ENCODE data around the gene MUC12. TPM values are rescaled to one million over a fixed set of nuclear protein-coding genes. Genes with fewer than 3 reads are reported as not detected.
"Not testable (repeated sequence)": the region's sequence is repeated elsewhere in the genome, so short reads cannot be mapped to it uniquely, and the experiment has no call there.

MUC12 gene
- total and polyA plus RNA-seq, 4 donors: 1.4 to 5.5 (median 2.8) TPM

DNA sequence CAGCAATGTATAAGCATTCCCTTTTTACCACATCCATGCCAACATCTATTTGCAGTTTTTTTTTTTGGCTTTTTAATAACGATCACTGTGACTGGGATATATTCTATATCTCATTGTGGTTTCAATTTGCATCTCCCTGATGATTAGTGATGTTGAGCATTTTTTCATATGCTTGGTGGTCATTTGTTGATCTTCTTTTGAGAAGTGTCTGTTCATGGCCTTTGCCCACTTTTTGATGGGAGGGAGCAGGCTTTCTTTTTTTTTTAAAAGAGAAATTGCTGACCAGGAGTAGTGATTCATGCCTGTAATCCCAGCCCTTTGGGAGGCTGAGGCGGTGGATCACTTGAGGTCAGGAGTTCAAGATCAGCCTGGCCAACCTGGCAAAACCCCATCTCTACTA lies 54.5 kb downstream of the MUC12 start:
- Histone ChIP-seq H3K4me3 (no peak overlapping the region), H3K4me1 (ENCODE audit: control insufficient read depth in 5 of 5, insufficient read depth in 5 of 5, low read length in 5 of 5) (no peaks in the 10 kb centered on the region), H3K9ac (ENCODE audit: insufficient read depth in 1 of 2, low read length in 2 of 2) (no peak overlapping the region), H3K27me3 (ENCODE audit: control insufficient read depth in 3 of 3, insufficient read depth in 3 of 3, low read length in 2 of 3) (no peaks in the 10 kb centered on the region), H3K36me3 (ENCODE audit: control insufficient read depth in 4 of 4, insufficient read depth in 4 of 4, low read length in 4 of 4) (no peaks in the 10 kb centered on the region), H3K9me3 (ENCODE audit: control insufficient read depth in 4 of 4, insufficient read depth in 3 of 4, low read length in 3 of 4) (no peaks in the 10 kb centered on the region), H3K27ac (ENCODE audit: low read depth in 1 of 2, low read length in 1 of 2) (no peak overlapping the region)
- ATAC-seq (ENCODE audit: insufficient read depth, low FRiP score) (no peak), DNase-seq (no peak)
- no peak for TF ChIP-seq CTCF (IDR thresholded peaks at IDR 0.05; ENCODE audit: control extremely low read depth, extremely low read depth)
- WGBS, 2 donors: 83 to 92% methylated on average over 2 of the region's 2 CpGs

- TF ChIP-seq CTCF (IDR thresholded peaks at IDR 0.05; ENCODE audit: control extremely low read depth, extremely low read depth): no peak
- 18 to 19% methylated on average over 7 of the region's 7 CpGs for WGBS, 2 donors
- H3K4me3 ChIP-seq: no peak overlapping the region
- H3K9ac ChIP-seq (ENCODE audit: insufficient read depth in 1 of 2, low read length in 2 of 2): no peak overlapping the region
- no peaks in the 10 kb centered on the region for H3K9me3 ChIP-seq (ENCODE audit: control insufficient read depth in 4 of 4, insufficient read depth in 3 of 4, low read length in 3 of 4)
- H3K27ac ChIP-seq (ENCODE audit: low read depth in 1 of 2, low read length in 1 of 2): no peak overlapping the region
- H3K36me3 ChIP-seq (ENCODE audit: control insufficient read depth in 4 of 4, insufficient read depth in 4 of 4, low read length in 4 of 4): no peaks in the 10 kb centered on the region
- ATAC-seq (ENCODE audit: insufficient read depth, low FRiP score): no peak
- H3K4me1 ChIP-seq (ENCODE audit: control insufficient read depth in 5 of 5, insufficient read depth in 5 of 5, low read length in 5 of 5): no peaks in the 10 kb centered on the region
- no peaks in the 10 kb centered on the region for H3K27me3 ChIP-seq (ENCODE audit: control insufficient read depth in 3 of 3, insufficient read depth in 3 of 3, low read length in 2 of 3)
- no peak for DNase-seq
Observed at GRCh38 chr7:101031082-101031481, 61.7 kb downstream of the MUC12 start.

GRCh38 chr7:101035941-101036340 lies 66.6 kb downstream of the MUC12 start:
- peaks cover 0 to 5% (median 0%) of the 10 kb centered on the region in 4 donors for H3K9me3 ChIP-seq (ENCODE audit: control insufficient read depth in 4 of 4, insufficient read depth in 3 of 4, low read length in 3 of 4)
- H3K27me3 ChIP-seq (ENCODE audit: control insufficient read depth in 3 of 3, insufficient read depth in 3 of 3, low read length in 2 of 3): no peaks in the 10 kb centered on the region
- TF ChIP-seq CTCF (IDR thresholded peaks at IDR 0.05; ENCODE audit: control extremely low read depth, extremely low read depth): no peak
- no peaks in the 10 kb centered on the region for H3K4me1 ChIP-seq (ENCODE audit: control insufficient read depth in 5 of 5, insufficient read depth in 5 of 5, low read length in 5 of 5)
- no peak overlapping the region for H3K4me3 ChIP-seq
- DNase-seq (no peak), ATAC-seq (ENCODE audit: insufficient read depth, low FRiP score) (no peak)
- WGBS, 2 donors: 69 to 85% methylated on average over 4 of the region's 4 CpGs
- no peak overlapping the region for H3K9ac ChIP-seq (ENCODE audit: insufficient read depth in 1 of 2, low read length in 2 of 2)
- no peaks in the 10 kb centered on the region for H3K36me3 ChIP-seq (ENCODE audit: control insufficient read depth in 4 of 4, insufficient read depth in 4 of 4, low read length in 4 of 4)
- no peak overlapping the region for H3K27ac ChIP-seq (ENCODE audit: low read depth in 1 of 2, low read length in 1 of 2)

DNA sequence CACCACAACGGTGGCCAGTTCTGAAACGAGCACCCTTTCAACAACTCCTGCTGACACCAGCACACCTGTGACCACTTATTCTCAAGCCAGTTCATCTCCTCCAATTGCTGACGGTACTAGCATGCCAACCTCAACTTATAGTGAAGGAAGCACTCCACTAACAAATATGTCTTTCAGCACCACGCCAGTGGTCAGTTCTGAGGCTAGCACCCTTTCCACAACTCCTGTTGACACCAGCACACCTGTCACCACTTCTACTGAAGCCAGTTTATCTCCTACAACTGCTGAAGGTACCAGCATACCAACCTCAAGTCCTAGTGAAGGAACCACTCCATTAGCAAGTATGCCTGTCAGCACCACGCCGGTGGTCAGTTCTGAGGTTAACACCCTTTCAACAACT lies 71.9 kb downstream of the MUC12 start:
- not testable (repeated sequence) for H3K4me3 ChIP-seq; H3K4me1 ChIP-seq (ENCODE audit: control insufficient read depth in 5 of 5, insufficient read depth in 5 of 5, low read length in 5 of 5); H3K36me3 ChIP-seq (ENCODE audit: control insufficient read depth in 4 of 4, insufficient read depth in 4 of 4, low read length in 4 of 4); H3K27me3 ChIP-seq (ENCODE audit: control insufficient read depth in 3 of 3, insufficient read depth in 3 of 3, low read length in 2 of 3); DNase-seq; H3K27ac ChIP-seq (ENCODE audit: low read depth in 1 of 2, low read length in 1 of 2); ATAC-seq (ENCODE audit: insufficient read depth, low FRiP score); H3K9ac ChIP-seq (ENCODE audit: insufficient read depth in 1 of 2, low read length in 2 of 2)
- H3K9me3 ChIP-seq (ENCODE audit: control insufficient read depth in 4 of 4, insufficient read depth in 3 of 4, low read length in 3 of 4): peaks cover 0 to 25% (median 1%) of the 10 kb centered on the region in 4 donors
- WGBS, 2 donors: 82 to 85% methylated on average over 6 of the region's 6 CpGs

Data from lung (tissue), 12 donors.